Measurements from ENCODE around the gene ABTB2. TPM values are rescaled to one million over a fixed set of nuclear protein-coding genes. Genes with fewer than 3 reads are reported as not detected.

ABTB2 gene
- polyA plus RNA-seq, 1 donor from 2014 or later = 0.68 TPM

DNA sequence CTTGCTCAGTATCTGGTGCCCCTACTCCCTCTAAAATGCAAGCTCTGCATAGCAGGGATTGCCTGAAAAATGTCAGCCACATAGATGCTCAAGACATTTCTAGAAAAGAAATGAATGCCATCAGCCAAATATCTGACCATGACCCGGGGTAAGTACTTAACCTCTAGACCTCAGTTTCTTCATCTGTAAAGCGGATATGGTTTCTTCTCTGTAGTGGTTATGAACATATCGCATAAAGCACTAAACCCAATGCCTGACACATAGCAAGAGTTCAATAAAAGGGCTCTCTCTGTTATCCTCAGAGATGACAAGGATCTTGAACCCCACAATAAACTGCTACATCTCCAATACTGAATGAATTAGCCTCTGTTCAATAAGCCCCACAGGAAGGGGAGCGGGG, 122.6 kb downstream of the ABTB2 start:
- Histone ChIP-seq H3K79me2 (replicated peaks; ENCODE audit: insufficient read depth, low read length) (no peaks in the 10 kb centered on the region), H3K36me3 (ENCODE audit: insufficient read depth, low read length) (no peaks in the 10 kb centered on the region), H3K27ac (ENCODE audit: low read length) (no peak overlapping the region), H2AFZ (ENCODE audit: low read depth, low read length) (no peak overlapping the region), H3F3A (ENCODE audit: insufficient read depth, low read length, poor library complexity, severe bottlenecking) (no peaks in the 10 kb centered on the region), H3K9me2 (ENCODE audit: insufficient read depth, low read length) (no peaks in the 10 kb centered on the region), H3K27me3 (ENCODE audit: insufficient read depth, low read depth, low read length) (no peaks in the 10 kb centered on the region), H3K9ac (ENCODE audit: low read length) (no peak overlapping the region), H4K20me1 (ENCODE audit: insufficient read depth) (no peaks in the 10 kb centered on the region), H3K4me2 (ENCODE audit: low read length) (no peak overlapping the region), H3K9me3 (ENCODE audit: low read length) (no peaks in the 10 kb centered on the region), H3K4me3 (ENCODE audit: low read length) (no peak overlapping the region)
- TF ChIP-seq SMC3 (conservative IDR thresholded peaks at IDR 0.05; ENCODE audit: poor library complexity) = no peak
- no peak for TF ChIP-seq POLR2AphosphoS5 (IDR thresholded peaks at IDR 0.05)
- TF ChIP-seq, protein P1, sequence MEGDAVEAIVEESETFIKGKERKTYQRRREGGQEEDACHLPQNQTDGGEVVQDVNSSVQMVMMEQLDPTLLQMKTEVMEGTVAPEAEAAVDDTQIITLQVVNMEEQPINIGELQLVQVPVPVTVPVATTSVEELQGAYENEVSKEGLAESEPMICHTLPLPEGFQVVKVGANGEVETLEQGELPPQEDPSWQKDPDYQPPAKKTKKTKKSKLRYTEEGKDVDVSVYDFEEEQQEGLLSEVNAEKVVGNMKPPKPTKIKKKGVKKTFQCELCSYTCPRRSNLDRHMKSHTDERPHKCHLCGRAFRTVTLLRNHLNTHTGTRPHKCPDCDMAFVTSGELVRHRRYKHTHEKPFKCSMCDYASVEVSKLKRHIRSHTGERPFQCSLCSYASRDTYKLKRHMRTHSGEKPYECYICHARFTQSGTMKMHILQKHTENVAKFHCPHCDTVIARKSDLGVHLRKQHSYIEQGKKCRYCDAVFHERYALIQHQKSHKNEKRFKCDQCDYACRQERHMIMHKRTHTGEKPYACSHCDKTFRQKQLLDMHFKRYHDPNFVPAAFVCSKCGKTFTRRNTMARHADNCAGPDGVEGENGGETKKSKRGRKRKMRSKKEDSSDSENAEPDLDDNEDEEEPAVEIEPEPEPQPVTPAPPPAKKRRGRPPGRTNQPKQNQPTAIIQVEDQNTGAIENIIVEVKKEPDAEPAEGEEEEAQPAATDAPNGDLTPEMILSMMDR (IDR thresholded peaks at IDR 0.05; ENCODE audit: poor library complexity, severe bottlenecking) = no peak
- TF ChIP-seq EP300 (conservative IDR thresholded peaks at IDR 0.05; ENCODE audit: poor library complexity, severe bottlenecking) = no peak
- TF ChIP-seq TAF1 (IDR thresholded peaks at IDR 0.05; ENCODE audit: low read depth) = no peak
- TF ChIP-seq RAD21 (conservative IDR thresholded peaks at IDR 0.05) = no peak
- TF ChIP-seq EZH2 (IDR thresholded peaks at IDR 0.05; ENCODE audit: borderline replicate concordance, insufficient read depth, low read length, poor library complexity, severe bottlenecking) = no peak
- TF ChIP-seq, protein P2, sequence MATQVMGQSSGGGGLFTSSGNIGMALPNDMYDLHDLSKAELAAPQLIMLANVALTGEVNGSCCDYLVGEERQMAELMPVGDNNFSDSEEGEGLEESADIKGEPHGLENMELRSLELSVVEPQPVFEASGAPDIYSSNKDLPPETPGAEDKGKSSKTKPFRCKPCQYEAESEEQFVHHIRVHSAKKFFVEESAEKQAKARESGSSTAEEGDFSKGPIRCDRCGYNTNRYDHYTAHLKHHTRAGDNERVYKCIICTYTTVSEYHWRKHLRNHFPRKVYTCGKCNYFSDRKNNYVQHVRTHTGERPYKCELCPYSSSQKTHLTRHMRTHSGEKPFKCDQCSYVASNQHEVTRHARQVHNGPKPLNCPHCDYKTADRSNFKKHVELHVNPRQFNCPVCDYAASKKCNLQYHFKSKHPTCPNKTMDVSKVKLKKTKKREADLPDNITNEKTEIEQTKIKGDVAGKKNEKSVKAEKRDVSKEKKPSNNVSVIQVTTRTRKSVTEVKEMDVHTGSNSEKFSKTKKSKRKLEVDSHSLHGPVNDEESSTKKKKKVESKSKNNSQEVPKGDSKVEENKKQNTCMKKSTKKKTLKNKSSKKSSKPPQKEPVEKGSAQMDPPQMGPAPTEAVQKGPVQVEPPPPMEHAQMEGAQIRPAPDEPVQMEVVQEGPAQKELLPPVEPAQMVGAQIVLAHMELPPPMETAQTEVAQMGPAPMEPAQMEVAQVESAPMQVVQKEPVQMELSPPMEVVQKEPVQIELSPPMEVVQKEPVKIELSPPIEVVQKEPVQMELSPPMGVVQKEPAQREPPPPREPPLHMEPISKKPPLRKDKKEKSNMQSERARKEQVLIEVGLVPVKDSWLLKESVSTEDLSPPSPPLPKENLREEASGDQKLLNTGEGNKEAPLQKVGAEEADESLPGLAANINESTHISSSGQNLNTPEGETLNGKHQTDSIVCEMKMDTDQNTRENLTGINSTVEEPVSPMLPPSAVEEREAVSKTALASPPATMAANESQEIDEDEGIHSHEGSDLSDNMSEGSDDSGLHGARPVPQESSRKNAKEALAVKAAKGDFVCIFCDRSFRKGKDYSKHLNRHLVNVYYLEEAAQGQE (IDR thresholded peaks at IDR 0.05; ENCODE audit: borderline replicate concordance) = no peak
- TF ChIP-seq MXI1 (conservative IDR thresholded peaks at IDR 0.05; ENCODE audit: poor library complexity, severe bottlenecking) = no peak

DNA sequence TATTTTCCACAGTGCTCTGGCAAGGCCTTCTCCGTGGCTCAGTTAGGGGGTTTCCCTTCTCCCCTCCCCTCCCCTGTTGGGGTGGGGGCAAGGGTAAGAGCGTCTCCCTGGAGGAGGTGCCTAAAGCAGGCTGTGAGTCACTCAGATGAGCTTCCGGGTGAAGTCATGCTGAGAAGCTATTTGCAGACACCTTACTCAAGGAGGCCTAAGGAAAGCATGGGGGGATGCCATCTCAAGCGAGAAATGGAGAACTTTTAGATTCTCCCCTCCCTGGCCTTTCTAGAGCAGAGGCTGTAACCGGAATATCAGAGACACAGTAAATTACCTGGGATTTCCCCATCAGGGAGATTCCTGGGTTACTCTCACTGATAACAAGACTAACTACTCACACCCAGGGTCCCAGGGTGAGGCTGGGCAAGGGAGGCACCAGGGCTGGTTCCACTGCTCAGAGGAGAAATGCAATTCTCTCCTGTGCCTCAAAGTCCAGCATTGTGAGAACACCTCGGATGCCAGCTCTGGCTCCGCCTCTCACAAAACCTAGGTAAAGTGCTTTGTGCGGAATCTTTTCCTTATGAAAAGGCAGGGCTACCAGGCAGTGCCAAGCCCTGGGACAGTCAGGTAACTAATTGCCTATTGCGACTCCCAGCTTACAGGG, 123.6 kb downstream of the ABTB2 start:
- Histone ChIP-seq H3K4me2 (ENCODE audit: low read length) (no peak overlapping the region), H2AFZ (ENCODE audit: low read depth, low read length) (no peak overlapping the region), H3K9ac (ENCODE audit: low read length) (no peak overlapping the region)

More for the DNA sequence above, 123.6 kb downstream of the ABTB2 start:
- Histone ChIP-seq H3K27me3 (ENCODE audit: insufficient read depth, low read depth, low read length) (no peaks in the 10 kb centered on the region), H3K36me3 (ENCODE audit: insufficient read depth, low read length) (no peaks in the 10 kb centered on the region), H4K20me1 (ENCODE audit: insufficient read depth) (no peaks in the 10 kb centered on the region), H3K9me2 (ENCODE audit: insufficient read depth, low read length) (no peaks in the 10 kb centered on the region), H3K9me3 (ENCODE audit: low read length) (no peaks in the 10 kb centered on the region), H3K4me3 (ENCODE audit: low read length) (no peak overlapping the region), H3F3A (ENCODE audit: insufficient read depth, low read length, poor library complexity, severe bottlenecking) (no peaks in the 10 kb centered on the region), H3K79me2 (replicated peaks; ENCODE audit: insufficient read depth, low read length) (no peaks in the 10 kb centered on the region), H3K27ac (ENCODE audit: low read length) (no peak overlapping the region)
- TF ChIP-seq MXI1 (conservative IDR thresholded peaks at IDR 0.05; ENCODE audit: poor library complexity, severe bottlenecking) (no peak), EP300 (conservative IDR thresholded peaks at IDR 0.05; ENCODE audit: poor library complexity, severe bottlenecking) (no peak), EZH2 (IDR thresholded peaks at IDR 0.05; ENCODE audit: borderline replicate concordance, insufficient read depth, low read length, poor library complexity, severe bottlenecking) (no peak), TAF1 (IDR thresholded peaks at IDR 0.05; ENCODE audit: low read depth) (no peak)
- TF ChIP-seq, protein P2 (IDR thresholded peaks at IDR 0.05; ENCODE audit: borderline replicate concordance) = no peak

Data from neural cell (in vitro differentiated cells).